GM21576 (cell line): ENCODE data around the gene DCUN1D3.
A peak's percentile ranks its signal among the peaks of the same experiment; 100 is the strongest.
"Not testable (repeated sequence)": the region's sequence is repeated elsewhere in the genome, so short reads cannot be mapped to it uniquely, and the experiment has no call there.

ENCODE experiments used
- ATAC-seq: cut with Tn5 transposase; IDR thresholded peaks from one replicate; pipeline ENCODE4 v1.9.1; 2021; ENCODE audit warnings: mild to moderate bottlenecking, moderate library complexity; ENCODE audit not compliant: unreplicated experiment

Gene DCUN1D3

GRCh38 chr16:20900299-20901067, at the start of gene DCUN1D3, which contains the start of gene LYRM1:
Gene DCUN1D3, minus strand, starts transcription at chr16:20900358. Its CDS starts 37,820 bp downstream, at chr16:20862538.
Gene LYRM1, plus strand, starts transcription at chr16:20900771. Its CDS starts 14,785 bp downstream, at chr16:20915556.
- ATAC-seq = peak; percentile 59

- no peak for ATAC-seq
Observed at GRCh38 chr16:20949660-20950059, 49.5 kb upstream of the DCUN1D3 start.

- no peak for ATAC-seq
Observed at GRCh38 chr16:20948444-20948843, 48.3 kb upstream of the DCUN1D3 start.

- no peak for ATAC-seq
Observed at GRCh38 chr16:20946015-20946629, 46.0 kb upstream of the DCUN1D3 start.

GRCh38 chr16:20945575-20945875, 45.4 kb upstream of the DCUN1D3 start:
- ATAC-seq = not testable (repeated sequence)

- no peak for ATAC-seq
Observed at GRCh38 chr16:20944861-20945574, 44.9 kb upstream of the DCUN1D3 start.

GRCh38 chr16:20942256-20942655, 42.1 kb upstream of the DCUN1D3 start:
- ATAC-seq = no peak

GRCh38 chr16:20941636-20941926, 41.4 kb upstream of the DCUN1D3 start:
- ATAC-seq = no peak

- no peak for ATAC-seq
Observed at GRCh38 chr16:20940871-20941635, 40.9 kb upstream of the DCUN1D3 start.

- no peak for ATAC-seq
Observed at GRCh38 chr16:20939611-20940010, 39.5 kb upstream of the DCUN1D3 start.

GRCh38 chr16:20938426-20938825, 38.3 kb upstream of the DCUN1D3 start:
- ATAC-seq = no peak

- ATAC-seq = no peak
Observed at GRCh38 chr16:20937736-20938135, 37.6 kb upstream of the DCUN1D3 start.

- ATAC-seq = no peak
Observed at GRCh38 chr16:20933589-20933988, 33.4 kb upstream of the DCUN1D3 start.

GRCh38 chr16:20931066-20931600, 31.0 kb upstream of the DCUN1D3 start:
- ATAC-seq = no peak

- ATAC-seq = no peak
Observed at GRCh38 chr16:20930365-20930690, 30.2 kb upstream of the DCUN1D3 start.

- ATAC-seq = not testable (repeated sequence)
Observed at GRCh38 chr16:20929676-20930364, 29.7 kb upstream of the DCUN1D3 start.

- ATAC-seq = no peak
Observed at GRCh38 chr16:20928774-20929411, 28.7 kb upstream of the DCUN1D3 start.

GRCh38 chr16:20925751-20926150, 25.6 kb upstream of the DCUN1D3 start:
- no peak for ATAC-seq

GRCh38 chr16:20923876-20924275, 23.7 kb upstream of the DCUN1D3 start:
- ATAC-seq = no peak

GRCh38 chr16:20920799-20921198, 20.6 kb upstream of the DCUN1D3 start:
- no peak for ATAC-seq
